ENCODE results near the gene ERN1.

The ERN1 gene

DNA sequence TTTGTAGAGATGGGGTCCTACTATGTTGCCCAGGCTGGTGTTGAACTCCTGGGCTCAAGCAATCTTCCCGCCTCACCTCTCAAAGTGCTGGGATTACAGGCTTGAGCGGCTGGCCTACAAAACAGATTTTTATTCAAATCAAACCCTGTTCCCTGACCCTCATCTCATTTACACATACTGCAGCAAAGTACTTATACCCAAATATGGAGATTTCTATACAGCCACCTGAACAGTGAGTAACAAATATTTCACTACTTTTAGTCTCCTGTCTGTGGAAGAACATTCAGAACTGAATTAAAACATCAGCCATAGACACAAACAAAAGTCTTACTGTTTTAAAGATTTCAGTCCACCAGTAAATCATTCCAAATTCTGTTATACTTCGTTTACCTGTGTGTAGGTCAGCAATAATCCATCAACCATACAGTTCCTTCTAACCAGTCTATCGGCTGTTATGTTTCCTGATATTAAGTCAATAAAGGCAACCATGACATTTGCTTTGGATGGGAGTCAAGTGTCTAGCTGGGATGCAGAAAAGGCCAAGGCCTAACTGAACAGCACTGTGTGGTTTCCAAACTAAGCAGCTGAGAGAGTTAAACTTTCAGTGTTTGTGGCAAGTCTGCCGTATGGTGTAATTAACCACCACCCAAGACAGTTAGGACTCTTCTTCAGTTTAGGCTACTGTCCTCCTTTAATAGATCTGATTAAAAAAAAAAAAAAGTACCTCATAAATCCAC is 22.3 kb downstream of the ERN1 start:
- peak; percentile 21 to 73 for DNase-seq

- no peak for DNase-seq
Observed at GRCh38 chr17:64106918-64107317, 23.0 kb downstream of the ERN1 start.

DNA sequence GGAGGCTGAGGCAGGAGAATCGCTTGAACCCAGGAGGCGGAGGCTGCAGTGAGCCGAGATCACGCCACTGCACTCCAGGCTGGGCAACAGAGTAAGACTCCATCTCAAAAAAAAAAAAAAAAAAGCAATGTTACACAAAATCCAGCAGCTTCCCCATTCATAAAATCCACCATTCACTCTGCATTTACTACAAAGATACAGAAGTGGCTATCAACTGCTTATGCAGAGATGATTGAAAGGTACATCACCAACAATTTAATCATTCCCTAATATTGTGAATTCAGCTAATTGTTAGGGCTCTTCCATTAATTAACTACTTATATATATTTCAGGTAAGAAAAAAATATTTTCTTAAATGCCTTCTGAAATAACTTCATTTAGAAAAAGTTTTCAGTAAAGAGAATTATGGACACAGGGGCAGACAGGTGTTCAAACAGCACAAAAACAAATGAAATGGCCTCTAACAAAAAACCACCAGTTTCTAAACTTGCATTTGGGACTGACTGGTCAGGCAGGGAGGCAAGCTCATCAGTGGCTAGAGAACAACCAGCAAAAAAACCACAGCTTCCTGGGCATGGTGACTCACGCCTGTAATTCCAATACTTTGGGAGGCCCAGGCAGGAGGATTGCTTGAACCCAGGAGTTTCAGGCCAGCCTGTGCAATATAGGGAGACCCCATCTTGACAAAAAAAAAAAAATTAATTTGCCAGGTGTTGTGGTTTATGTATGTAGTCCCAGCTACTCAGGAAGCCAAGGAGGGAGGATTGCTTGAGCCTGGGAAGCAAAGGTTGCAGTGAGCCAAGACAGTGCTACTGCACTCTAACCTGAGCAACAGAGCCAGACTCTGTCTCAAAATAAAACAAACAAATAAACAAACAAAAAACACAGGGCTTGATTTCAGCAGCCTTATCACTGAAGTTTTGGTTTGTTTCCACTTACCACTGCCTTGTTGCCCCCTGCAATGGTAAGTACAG is 26.3 kb downstream of the ERN1 start:
- no peak for DNase-seq

GRCh38 chr17:64102627-64103390 is 27.1 kb downstream of the ERN1 start:
- no peak for DNase-seq

GRCh38 chr17:64099543-64099942 is 30.4 kb downstream of the ERN1 start:
- DNase-seq = no peak

DNA sequence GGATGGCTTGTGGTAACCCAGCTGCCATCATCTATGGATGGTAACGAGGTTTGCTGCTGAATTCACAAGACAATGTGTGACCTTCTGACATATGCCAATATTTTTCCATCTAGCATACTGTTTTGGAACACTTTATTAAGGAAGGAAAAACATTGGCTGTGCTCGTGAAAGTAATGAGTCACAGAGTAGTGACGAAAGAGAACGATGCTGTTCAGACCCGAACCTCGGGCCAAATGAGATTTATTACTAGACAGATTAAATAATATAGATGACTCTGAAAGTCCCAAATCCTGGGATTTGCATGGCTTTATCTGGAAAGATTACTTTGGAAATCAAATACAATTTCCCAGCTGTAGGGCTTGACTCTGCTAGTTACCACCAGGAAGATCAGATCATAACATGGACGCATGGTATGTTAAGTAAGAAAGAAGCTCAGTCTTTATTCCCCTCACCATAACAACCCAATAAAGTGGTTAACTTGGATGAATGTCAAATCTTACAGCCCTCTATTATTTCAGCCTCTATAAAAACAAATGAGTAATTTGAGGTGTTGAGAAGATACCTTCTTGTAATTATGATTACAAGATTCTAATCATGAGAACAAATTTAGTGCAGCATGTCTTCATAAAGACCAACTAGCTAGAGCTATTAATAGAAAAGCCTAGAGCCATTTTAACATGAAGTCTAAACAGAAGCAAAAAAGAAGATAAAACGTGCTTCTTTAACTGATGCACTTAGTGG is 32.6 kb downstream of the ERN1 start:
- no peak for DNase-seq

- no peak for DNase-seq
Observed at GRCh38 chr17:64096037-64096436, 33.9 kb downstream of the ERN1 start.

GRCh38 chr17:64095144-64095882 is 34.6 kb downstream of the ERN1 start:
- DNase-seq = peak; percentile 59 to 89

DNA sequence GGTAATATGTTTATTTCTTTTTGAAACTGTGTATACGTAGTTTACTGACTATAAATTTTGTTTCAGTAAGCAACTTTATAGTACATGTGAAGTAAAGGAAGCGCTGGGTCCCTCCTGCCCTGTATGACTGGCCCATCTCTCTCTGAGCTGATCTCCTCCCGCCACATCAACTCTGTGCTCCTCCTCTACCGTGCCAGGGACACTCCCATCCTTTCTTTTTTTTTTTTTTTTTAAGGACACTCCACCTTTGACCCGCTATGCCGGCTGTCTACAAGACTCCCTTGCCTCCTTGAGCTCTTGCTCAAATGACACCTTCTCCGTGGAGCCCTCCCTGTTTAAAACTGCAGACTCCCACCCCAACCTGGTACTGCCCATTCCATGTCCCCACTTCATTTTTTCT is 35.5 kb downstream of the ERN1 start:
- no peak for DNase-seq

DNA sequence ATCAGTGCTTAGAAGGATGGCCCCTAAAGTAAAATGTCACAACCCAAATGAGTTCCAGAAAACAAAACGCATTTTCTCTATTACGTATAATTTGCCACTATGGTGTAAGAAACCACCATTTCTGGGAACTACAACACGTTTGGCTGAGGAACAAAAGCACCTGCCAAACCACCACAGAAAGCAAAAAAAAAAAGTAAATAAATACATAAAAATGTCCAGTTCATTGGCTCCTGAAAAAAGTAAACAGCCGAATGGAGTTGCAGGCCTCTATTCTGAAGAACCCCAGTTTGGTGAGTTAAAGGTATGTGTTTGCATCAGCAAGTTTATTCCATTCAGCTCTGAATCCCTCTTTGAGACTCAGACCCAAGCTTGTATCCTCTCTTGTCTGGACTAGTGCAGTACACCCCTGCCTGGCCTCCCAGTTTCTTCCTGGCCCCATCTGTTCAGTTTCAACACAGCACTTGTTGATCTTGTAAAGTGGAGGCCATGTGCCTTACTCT is 36.9 kb downstream of the ERN1 start:
- DNase-seq = no peak

- no peak for DNase-seq
Observed at GRCh38 chr17:64092113-64092512, 37.8 kb downstream of the ERN1 start.

GRCh38 chr17:64091571-64091970 is 38.4 kb downstream of the ERN1 start:
- no peak for DNase-seq

GRCh38 chr17:64091116-64091515 is 38.8 kb downstream of the ERN1 start:
- DNase-seq = no peak

GRCh38 chr17:64090144-64090543 is 39.8 kb downstream of the ERN1 start:
- no peak for DNase-seq

- no peak for DNase-seq
Observed at GRCh38 chr17:64087252-64088005, 42.5 kb downstream of the ERN1 start.

DNA sequence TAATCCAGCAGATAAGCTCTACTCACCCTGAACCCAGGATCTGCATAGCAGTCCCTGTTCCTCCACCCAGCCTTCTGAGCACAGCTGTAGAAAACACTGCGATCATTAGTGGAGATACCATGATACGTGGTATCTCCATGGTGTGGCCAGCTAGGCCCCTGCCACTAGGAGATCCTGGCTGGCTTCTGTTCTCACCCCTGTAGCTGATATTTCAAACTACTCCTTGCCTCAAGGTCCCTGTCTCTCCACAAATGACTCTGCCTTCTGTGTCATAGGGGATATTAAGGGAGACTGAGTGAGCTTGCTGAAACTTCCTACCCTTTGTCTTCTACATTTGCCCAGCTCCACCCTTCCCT is 44.3 kb downstream of the ERN1 start:
- DNase-seq = no peak

GRCh38 chr17:64084940-64085649 is 44.8 kb downstream of the ERN1 start:
- peak in 1 of 2 experiments; percentile 30 for DNase-seq

DNA sequence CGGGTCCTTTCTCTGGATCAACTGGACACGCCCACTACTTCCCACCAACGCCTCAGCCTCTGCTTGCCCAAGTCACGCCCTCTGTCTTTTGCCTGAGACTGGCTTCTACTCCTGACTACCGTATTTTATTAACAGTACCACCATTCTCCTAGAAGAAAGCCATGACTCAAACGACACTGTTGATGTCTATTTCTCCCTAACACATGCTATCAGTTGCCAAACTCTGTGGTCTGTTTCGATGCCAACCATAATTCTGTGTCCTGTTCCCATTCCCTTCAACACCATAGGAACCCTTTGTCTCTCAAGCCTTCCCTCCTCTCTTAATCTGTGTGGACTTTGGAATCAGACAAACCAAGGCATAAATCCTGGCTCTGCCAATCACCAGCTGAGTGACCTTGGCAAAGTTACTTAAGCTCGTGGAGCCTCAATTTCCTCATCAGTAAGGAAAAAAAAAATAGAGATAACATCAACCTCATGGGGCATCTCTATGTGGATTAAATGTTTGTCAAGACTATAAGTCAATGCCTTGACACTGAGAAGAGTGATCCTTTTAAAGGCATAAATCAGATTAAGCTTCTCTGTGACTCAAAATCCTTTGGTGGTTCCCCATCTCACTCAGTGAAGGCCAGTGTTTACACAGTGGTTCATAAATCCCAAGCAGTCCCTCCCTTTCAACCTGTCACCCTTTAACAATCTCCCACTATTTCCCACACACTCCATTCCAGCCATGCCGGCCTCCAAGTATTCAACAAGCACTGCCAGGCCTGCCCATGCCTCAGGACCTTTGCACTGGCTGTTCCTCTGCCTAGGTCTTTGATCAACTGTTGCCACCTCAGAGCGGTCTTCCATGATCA is 45.6 kb downstream of the ERN1 start:
- no peak for DNase-seq

DNA sequence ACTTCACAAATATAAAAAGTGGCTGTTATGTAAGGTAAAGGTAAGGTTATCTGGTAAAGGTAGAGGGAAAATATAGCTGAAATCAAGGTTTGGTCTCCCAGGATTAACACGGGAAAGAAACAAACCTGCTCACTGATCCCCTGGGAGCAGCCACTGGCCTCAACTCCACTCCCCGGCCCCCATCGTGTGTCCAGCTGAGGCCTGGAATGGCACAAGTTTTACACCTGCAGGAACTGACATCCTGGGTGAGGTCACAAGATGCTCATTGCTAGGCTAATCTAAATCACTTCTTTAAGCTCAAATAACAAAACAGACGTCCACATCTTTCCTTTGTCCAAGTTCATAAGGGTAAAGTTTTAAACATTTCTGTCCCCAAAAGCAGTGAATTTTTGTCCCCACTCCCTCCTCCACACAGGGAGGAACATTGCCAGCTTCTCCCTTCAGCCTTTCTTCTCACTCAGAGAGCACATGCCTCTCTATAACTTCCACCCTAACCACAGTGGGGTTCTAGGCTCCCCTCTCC is 46.3 kb downstream of the ERN1 start:
- no peak for DNase-seq
